Breast epithelium (tissue), 3 donors: ENCODE data around the gene KIF17.

Experiments used
- CTCF ChIP-seq, 3 donors: fragments of 450-650 bp; IDR thresholded peaks; one replicate each; pipeline ENCODE4 v1.5.1; 2016 to 2017; ENCODE audit warnings: antibody characterized with exemption in 3 of 3, mild to moderate bottlenecking in 3 of 3, moderate library complexity in 3 of 3
- POLR2A ChIP-seq: fragments of 450-650 bp; IDR thresholded peaks from one replicate; pipeline ENCODE4 v1.6.1; 2016; ENCODE audit warnings: antibody characterized with exemption, mild to moderate bottlenecking, moderate library complexity
- POLR2AphosphoS5 ChIP-seq, 3 donors: sonication (generic); formaldehyde crosslinking; IDR thresholded peaks; one replicate each; pipeline ENCODE4 v1.6.1; 2017; ENCODE audit warnings: antibody characterized with exemption in 3 of 3

- no peak for TF ChIP-seq CTCF (IDR thresholded peaks at IDR 0.05)
- no peak for TF ChIP-seq POLR2AphosphoS5 (IDR thresholded peaks at IDR 0.05)
- TF ChIP-seq POLR2A = no peak
These were observed 46.9 kb downstream of the KIF17 start for GRCh38 chr1:20670936-20671335.
